Measurements from ENCODE around the gene VWA5B2. TPM values are rescaled to one million over a fixed set of nuclear protein-coding genes. Genes with fewer than 3 reads are reported as not detected.

Gene VWA5B2
- total and polyA plus RNA-seq, 2 of the 13 experiments (the other 11 are each of a cell fraction or from before 2014, with no cell fraction given), result 0.03 to 0.04 TPM

DNA sequence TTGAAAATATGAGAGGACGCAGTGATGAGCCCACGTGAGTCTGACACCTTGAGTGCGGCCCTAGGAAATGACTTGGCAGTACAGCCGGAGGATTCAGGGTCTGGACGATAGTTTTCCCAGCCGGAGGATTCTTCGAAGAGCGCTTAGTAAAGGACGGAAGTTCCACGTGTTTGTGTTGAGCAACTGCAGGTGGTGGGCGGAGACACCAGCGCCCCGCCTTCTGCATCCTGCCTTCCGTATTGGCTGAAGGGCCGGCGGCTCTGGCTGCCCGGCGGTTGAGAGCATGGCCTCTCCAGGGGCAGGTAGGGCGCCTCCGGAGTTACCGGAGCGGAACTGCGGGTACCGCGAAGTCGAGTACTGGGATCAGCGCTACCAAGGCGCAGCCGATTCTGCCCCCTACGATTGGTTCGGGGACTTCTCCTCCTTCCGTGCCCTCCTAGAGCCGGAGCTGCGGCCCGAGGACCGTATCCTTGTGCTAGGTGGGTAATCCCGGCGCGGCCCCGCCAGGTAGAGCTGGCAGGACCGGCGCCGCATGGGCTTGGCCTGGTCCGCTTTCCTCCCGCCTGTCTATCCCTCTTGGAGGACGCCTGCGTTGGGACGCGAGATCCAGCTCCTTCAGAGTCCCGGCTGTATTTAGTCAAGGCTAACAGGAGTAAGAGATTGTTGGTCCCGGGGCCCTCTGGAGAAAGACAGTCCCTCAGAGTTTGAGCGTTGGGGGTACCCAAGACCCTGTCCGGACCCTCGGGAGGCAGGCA, 20.2 kb downstream of the VWA5B2 start, which contains the start of gene EEF1AKMT4 (continued):
- TF ChIP-seq MED13 (CRISPR knock-in tag; IDR thresholded peaks at IDR 0.05) (no peak; the same call in 1 of the 2 replicates), XRCC5 (optimal IDR thresholded peaks at IDR 0.05; ENCODE audit: low read length) (peak; percentile 84), SALL1 (CRISPR knock-in tag; IDR thresholded peaks at IDR 0.05) (peak; percentile 80), NCOA2 (CRISPR knock-in tag; IDR thresholded peaks at IDR 0.05) (peak; percentile 25; the same call in 1 of the 2 replicates), ZNF253 (CRISPR knock-in tag; IDR thresholded peaks at IDR 0.05; ENCODE audit: borderline replicate concordance) (no peak), MEIS1 (CRISPR knock-in tag; IDR thresholded peaks at IDR 0.05; ENCODE audit: borderline replicate concordance) (peak; percentile 54; the same call in 1 of the 2 replicates), SSRP1 (CRISPR knock-in tag; IDR thresholded peaks at IDR 0.05) (no peak), ZNF329 (CRISPR knock-in tag; IDR thresholded peaks at IDR 0.05; ENCODE audit: low read depth) (no peak), AKAP8 (CRISPR knock-in tag; IDR thresholded peaks at IDR 0.05) (no peak), ZNF782 (CRISPR knock-in tag; IDR thresholded peaks at IDR 0.05; ENCODE audit: borderline replicate concordance) (no peak), GATA4 (IDR thresholded peaks at IDR 0.05; ENCODE audit: borderline replicate concordance, low read depth) (no peak), RFX3 (CRISPR knock-in tag; IDR thresholded peaks at IDR 0.05) (no peak), ZNF432 (CRISPR knock-in tag; IDR thresholded peaks at IDR 0.05; ENCODE audit: borderline replicate concordance) (no peak), SRSF1 (optimal IDR thresholded peaks at IDR 0.05; ENCODE audit: low read depth, low read length) (peak; percentile 62), NFE2L1 (CRISPR knock-in tag; IDR thresholded peaks at IDR 0.05; ENCODE audit: borderline replicate concordance) (0 out of 2 replicates have a peak, but pooled peaks have one; percentile 57), ZNF225 (CRISPR knock-in tag; IDR thresholded peaks at IDR 0.05) (no peak), HHEX (CRISPR knock-in tag; IDR thresholded peaks at IDR 0.05) (no peak), KLF9 (CRISPR knock-in tag; IDR thresholded peaks at IDR 0.05; ENCODE audit: low read depth) (no peak), MAF1 (CRISPR knock-in tag; IDR thresholded peaks at IDR 0.05; ENCODE audit: borderline replicate concordance) (no peak), SP5 (CRISPR knock-in tag; IDR thresholded peaks at IDR 0.05; ENCODE audit: borderline replicate concordance, low read depth) (peak; percentile 87), ZNF713 (CRISPR knock-in tag; IDR thresholded peaks at IDR 0.05) (no peak), FLYWCH1 (CRISPR knock-in tag; IDR thresholded peaks at IDR 0.05) (no peak)
- TF ChIP-seq, protein P1, sequence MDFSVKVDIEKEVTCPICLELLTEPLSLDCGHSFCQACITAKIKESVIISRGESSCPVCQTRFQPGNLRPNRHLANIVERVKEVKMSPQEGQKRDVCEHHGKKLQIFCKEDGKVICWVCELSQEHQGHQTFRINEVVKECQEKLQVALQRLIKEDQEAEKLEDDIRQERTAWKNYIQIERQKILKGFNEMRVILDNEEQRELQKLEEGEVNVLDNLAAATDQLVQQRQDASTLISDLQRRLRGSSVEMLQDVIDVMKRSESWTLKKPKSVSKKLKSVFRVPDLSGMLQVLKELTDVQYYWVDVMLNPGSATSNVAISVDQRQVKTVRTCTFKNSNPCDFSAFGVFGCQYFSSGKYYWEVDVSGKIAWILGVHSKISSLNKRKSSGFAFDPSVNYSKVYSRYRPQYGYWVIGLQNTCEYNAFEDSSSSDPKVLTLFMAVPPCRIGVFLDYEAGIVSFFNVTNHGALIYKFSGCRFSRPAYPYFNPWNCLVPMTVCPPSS (IDR thresholded peaks at IDR 0.05), result no peak
- TF ChIP-seq, protein P2, sequence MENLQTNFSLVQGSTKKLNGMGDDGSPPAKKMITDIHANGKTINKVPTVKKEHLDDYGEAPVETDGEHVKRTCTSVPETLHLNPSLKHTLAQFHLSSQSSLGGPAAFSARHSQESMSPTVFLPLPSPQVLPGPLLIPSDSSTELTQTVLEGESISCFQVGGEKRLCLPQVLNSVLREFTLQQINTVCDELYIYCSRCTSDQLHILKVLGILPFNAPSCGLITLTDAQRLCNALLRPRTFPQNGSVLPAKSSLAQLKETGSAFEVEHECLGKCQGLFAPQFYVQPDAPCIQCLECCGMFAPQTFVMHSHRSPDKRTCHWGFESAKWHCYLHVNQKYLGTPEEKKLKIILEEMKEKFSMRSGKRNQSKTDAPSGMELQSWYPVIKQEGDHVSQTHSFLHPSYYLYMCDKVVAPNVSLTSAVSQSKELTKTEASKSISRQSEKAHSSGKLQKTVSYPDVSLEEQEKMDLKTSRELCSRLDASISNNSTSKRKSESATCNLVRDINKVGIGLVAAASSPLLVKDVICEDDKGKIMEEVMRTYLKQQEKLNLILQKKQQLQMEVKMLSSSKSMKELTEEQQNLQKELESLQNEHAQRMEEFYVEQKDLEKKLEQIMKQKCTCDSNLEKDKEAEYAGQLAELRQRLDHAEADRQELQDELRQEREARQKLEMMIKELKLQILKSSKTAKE (CRISPR knock-in tag; IDR thresholded peaks at IDR 0.05; ENCODE audit: borderline replicate concordance), result no peak
- TF ChIP-seq, protein P3, sequence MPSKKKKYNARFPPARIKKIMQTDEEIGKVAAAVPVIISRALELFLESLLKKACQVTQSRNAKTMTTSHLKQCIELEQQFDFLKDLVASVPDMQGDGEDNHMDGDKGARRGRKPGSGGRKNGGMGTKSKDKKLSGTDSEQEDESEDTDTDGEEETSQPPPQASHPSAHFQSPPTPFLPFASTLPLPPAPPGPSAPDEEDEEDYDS (CRISPR knock-in tag; IDR thresholded peaks at IDR 0.05), result peak; percentile 54
- TF ChIP-seq, protein P4, sequence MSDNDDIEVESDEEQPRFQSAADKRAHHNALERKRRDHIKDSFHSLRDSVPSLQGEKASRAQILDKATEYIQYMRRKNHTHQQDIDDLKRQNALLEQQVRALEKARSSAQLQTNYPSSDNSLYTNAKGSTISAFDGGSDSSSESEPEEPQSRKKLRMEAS (IDR thresholded peaks at IDR 0.05), result peak; percentile 99
- TF ChIP-seq, protein P5, sequence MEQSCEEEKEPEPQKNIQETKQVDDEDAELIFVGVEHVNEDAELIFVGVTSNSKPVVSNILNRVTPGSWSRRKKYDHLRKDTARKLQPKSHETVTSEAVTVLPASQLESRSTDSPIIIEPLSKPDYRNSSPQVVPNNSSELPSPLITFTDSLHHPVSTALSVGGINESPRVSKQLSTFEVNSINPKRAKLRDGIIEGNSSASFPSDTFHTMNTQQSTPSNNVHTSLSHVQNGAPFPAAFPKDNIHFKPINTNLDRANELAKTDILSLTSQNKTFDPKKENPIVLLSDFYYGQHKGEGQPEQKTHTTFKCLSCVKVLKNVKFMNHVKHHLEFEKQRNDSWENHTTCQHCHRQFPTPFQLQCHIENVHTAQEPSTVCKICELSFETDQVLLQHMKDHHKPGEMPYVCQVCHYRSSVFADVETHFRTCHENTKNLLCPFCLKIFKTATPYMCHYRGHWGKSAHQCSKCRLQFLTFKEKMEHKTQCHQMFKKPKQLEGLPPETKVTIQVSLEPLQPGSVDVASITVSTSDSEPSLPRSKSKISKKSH (CRISPR knock-in tag; IDR thresholded peaks at IDR 0.05; ENCODE audit: borderline replicate concordance), result no peak

Data from HepG2 (cell line).